Suprapubic skin (tissue), 4 donors: ENCODE results near the gene PET100.

Experiments used
- CTCF ChIP-seq, 2 donors: fragments of 200-600 bp in 1 of 2; fragments of 450-650 bp in 1 of 2; sonication (generic) in 1 of 2; IDR thresholded peaks; one replicate each; pipeline ENCODE4 v1.5.1; 2016 to 2019; ENCODE audit warnings: antibody characterized with exemption in 2 of 2, mild to moderate bottlenecking in 1 of 2, moderate library complexity in 1 of 2
- POLR2A ChIP-seq, 2 donors: fragments of 450-650 bp; IDR thresholded peaks; one replicate each; pipeline ENCODE4 v1.6.1; 2017; ENCODE audit warnings: antibody characterized with exemption in 2 of 2, mild to moderate bottlenecking in 2 of 2, moderate library complexity in 2 of 2
- POLR2AphosphoS5 ChIP-seq, 3 donors: sonication (generic); formaldehyde crosslinking; IDR thresholded peaks; one replicate each; pipeline ENCODE4 v1.6.1; 2017; ENCODE audit warnings: antibody characterized with exemption in 3 of 3

- TF ChIP-seq CTCF (IDR thresholded peaks at IDR 0.05) (no peak), POLR2A (IDR thresholded peaks at IDR 0.05) (no peak), POLR2AphosphoS5 (IDR thresholded peaks at IDR 0.05) (no peak)
These were observed 23.9 kb upstream of the PET100 start for GRCh38 chr19:7605490-7606222.
